ENCODE data around the gene ABCA9. TPM values are rescaled to one million over a fixed set of nuclear protein-coding genes. Genes with fewer than 3 reads are reported as not detected.
A peak's percentile ranks its signal among the peaks of the same experiment; 100 is the strongest.
"Not testable (repeated sequence)": the region's sequence is repeated elsewhere in the genome, so short reads cannot be mapped to it uniquely, and the experiment has no call there.

The ABCA9 gene
- total RNA-seq, 1 experiment from 2014 or later = not detected

DNA sequence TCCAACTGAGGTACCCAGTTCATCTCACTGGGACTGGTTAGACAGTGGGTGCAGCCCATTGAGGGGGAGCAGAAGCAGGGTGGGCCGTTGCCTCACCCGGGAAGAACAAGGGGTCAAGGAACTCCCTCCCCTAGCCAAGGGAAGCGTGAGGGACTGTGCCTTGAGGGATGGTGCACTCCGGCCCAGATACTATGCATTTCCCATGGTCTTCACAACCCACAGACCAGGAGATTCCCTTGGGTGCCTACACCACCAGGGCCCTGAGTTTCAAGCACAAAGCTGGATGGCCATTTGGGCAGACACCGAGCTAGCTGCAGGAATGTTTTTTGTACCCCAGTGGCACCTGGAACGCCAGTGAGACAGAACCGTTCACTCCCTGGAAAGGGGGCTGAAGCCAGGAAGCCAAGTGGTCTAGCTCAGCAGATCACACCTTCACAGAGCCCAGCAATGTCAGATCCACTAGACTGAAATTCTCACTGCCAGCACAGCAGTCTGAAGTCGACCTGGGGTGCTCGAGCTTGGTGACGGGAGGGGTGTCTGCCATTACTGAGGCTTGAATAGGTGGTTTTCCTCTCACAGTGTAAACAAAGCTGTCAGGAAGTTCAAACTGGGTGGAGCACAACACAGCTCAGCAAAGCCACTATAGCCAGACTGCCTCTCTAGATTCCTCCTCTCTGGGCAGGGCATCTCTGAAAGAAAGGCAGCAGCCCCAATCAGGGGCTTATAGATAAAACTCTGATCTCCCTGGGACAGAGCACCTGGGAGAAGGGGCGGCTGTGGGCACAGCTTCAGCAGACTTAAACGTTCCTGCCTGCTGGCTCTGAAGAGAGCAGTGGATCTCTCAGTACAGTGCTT, 9.9 kb upstream of the ABCA9 start:
- H3K4me1 Mint-ChIP-seq = peaks cover 17% of the 10 kb centered on the region
- ATAC-seq; H3K27me3 Mint-ChIP-seq (ENCODE audit: low read depth); H3K36me3 Mint-ChIP-seq; H3K27ac Mint-ChIP-seq; H3K9me3 Mint-ChIP-seq; POLR2A ChIA-PET; DNase-seq (ENCODE audit: low spot score); H3K4me3 Mint-ChIP-seq: not testable (repeated sequence)
- TF ChIP-seq GABPB1 (CRISPR knock-in tag; IDR thresholded peaks at IDR 0.05) = peak; percentile 35; the same call in 1 of the 2 replicates
- CTCF ChIA-PET = interaction anchor here (1.1 to 2.0 kb wide), 5 partner anchors 13 to 299 kb away, joined by 3 to 10 read pairs (median 5); no protein-coding TSS in a partner anchor

- H3K27me3 Mint-ChIP-seq (ENCODE audit: low read depth) = no peaks in the 10 kb centered on the region
- H3K27ac Mint-ChIP-seq = peak overlapping the region; percentile 57; the same call in 1 of the 2 replicates
- ChIA-PET CTCF (interaction anchor here (1.0 to 2.0 kb wide), 2 partner anchors 16 to 297 kb away, joined by 4 to 10 read pairs; no protein-coding TSS in a partner anchor), POLR2A (no interaction called here)
- TF ChIP-seq, protein P1, sequence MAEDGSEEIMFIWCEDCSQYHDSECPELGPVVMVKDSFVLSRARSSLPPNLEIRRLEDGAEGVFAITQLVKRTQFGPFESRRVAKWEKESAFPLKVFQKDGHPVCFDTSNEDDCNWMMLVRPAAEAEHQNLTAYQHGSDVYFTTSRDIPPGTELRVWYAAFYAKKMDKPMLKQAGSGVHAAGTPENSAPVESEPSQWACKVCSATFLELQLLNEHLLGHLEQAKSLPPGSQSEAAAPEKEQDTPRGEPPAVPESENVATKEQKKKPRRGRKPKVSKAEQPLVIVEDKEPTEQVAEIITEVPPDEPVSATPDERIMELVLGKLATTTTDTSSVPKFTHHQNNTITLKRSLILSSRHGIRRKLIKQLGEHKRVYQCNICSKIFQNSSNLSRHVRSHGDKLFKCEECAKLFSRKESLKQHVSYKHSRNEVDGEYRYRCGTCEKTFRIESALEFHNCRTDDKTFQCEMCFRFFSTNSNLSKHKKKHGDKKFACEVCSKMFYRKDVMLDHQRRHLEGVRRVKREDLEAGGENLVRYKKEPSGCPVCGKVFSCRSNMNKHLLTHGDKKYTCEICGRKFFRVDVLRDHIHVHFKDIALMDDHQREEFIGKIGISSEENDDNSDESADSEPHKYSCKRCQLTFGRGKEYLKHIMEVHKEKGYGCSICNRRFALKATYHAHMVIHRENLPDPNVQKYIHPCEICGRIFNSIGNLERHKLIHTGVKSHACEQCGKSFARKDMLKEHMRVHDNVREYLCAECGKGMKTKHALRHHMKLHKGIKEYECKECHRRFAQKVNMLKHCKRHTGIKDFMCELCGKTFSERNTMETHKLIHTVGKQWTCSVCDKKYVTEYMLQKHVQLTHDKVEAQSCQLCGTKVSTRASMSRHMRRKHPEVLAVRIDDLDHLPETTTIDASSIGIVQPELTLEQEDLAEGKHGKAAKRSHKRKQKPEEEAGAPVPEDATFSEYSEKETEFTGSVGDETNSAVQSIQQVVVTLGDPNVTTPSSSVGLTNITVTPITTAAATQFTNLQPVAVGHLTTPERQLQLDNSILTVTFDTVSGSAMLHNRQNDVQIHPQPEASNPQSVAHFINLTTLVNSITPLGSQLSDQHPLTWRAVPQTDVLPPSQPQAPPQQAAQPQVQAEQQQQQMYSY (CRISPR knock-in tag; IDR thresholded peaks at IDR 0.05) = no peak
- TF ChIP-seq RELA (CRISPR knock-in tag; IDR thresholded peaks at IDR 0.05; ENCODE audit: borderline replicate concordance) (no peak), CREB1 (CRISPR knock-in tag; IDR thresholded peaks at IDR 0.05) (no peak), TEAD1 (CRISPR knock-in tag; IDR thresholded peaks at IDR 0.05) (no peak), NFATC4 (CRISPR knock-in tag; IDR thresholded peaks at IDR 0.05) (no peak), IRF2 (CRISPR knock-in tag; IDR thresholded peaks at IDR 0.05; ENCODE audit: borderline replicate concordance, low read depth) (no peak), CREM (CRISPR knock-in tag; IDR thresholded peaks at IDR 0.05) (no peak), TCF7 (CRISPR knock-in tag; IDR thresholded peaks at IDR 0.05; ENCODE audit: low read depth) (no peak), JAZF1 (CRISPR knock-in tag; IDR thresholded peaks at IDR 0.05) (no peak), PRRX2 (CRISPR knock-in tag; IDR thresholded peaks at IDR 0.05) (no peak), ETV6 (CRISPR knock-in tag; IDR thresholded peaks at IDR 0.05) (no peak), OVOL2 (CRISPR knock-in tag; IDR thresholded peaks at IDR 0.05; ENCODE audit: borderline replicate concordance) (no peak), EMX1 (CRISPR knock-in tag; IDR thresholded peaks at IDR 0.05) (no peak), ZNF532 (CRISPR knock-in tag; IDR thresholded peaks at IDR 0.05; ENCODE audit: borderline replicate concordance) (no peak), HMGA2 (CRISPR knock-in tag; IDR thresholded peaks at IDR 0.05) (no peak), FOXJ3 (CRISPR knock-in tag; IDR thresholded peaks at IDR 0.05; ENCODE audit: borderline replicate concordance) (no peak), KAT7 (CRISPR knock-in tag; IDR thresholded peaks at IDR 0.05; ENCODE audit: borderline replicate concordance) (no peak)
- TF ChIP-seq, protein P2, sequence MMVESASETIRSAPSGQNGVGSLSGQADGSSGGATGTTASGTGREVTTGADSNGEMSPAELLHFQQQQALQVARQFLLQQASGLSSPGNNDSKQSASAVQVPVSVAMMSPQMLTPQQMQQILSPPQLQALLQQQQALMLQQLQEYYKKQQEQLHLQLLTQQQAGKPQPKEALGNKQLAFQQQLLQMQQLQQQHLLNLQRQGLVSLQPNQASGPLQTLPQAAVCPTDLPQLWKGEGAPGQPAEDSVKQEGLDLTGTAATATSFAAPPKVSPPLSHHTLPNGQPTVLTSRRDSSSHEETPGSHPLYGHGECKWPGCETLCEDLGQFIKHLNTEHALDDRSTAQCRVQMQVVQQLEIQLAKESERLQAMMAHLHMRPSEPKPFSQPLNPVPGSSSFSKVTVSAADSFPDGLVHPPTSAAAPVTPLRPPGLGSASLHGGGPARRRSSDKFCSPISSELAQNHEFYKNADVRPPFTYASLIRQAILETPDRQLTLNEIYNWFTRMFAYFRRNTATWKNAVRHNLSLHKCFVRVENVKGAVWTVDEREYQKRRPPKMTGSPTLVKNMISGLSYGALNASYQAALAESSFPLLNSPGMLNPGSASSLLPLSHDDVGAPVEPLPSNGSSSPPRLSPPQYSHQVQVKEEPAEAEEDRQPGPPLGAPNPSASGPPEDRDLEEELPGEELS (CRISPR knock-in tag; IDR thresholded peaks at IDR 0.05) = no peak
- H3K4me3 Mint-ChIP-seq = no peak overlapping the region
- ATAC-seq = peak; percentile 91
- DNase-seq (ENCODE audit: low spot score) = no peak
- no peaks in the 10 kb centered on the region for H3K36me3 Mint-ChIP-seq
- H3K4me1 Mint-ChIP-seq = peaks cover 17% of the 10 kb centered on the region
- H3K9me3 Mint-ChIP-seq = peaks cover 5% of the 10 kb centered on the region; the same call in 1 of the 2 replicates
Measured at GRCh38 chr17:69069226-69069750, 8.6 kb upstream of the ABCA9 start.
